Fibroblast of lung (primary cell): Measurements from ENCODE around the gene ITIH1. TPM values are rescaled to one million over a fixed set of nuclear protein-coding genes. Genes with fewer than 3 reads are reported as not detected.

Source experiments
- DNase-seq, 2 donors: peaks; one replicate each; pipeline versions ENCODE4 v3.0.0 to v3.0.0-alpha.2; 2010; ENCODE audit warnings: low read depth in 2 of 2
- H2AFZ ChIP-seq: 2 replicates; pipeline ENCODE4 v1.5.1; 2012; ENCODE audit warnings: low read length, control low read depth, inconsistent platforms
- H3K27ac ChIP-seq: 2 replicates; pipeline ENCODE4 v1.5.1; 2011; ENCODE audit warnings: low read length, control low read depth; ENCODE audit not compliant: insufficient read depth
- H3K27me3 ChIP-seq: 2 replicates; pipeline ENCODE4 v1.5.1; 2011; ENCODE audit warnings: mild to moderate bottlenecking, low read length; ENCODE audit not compliant: control insufficient read depth, insufficient read depth
- H3K36me3 ChIP-seq: 2 replicates; pipeline ENCODE4 v1.5.1; 2011; ENCODE audit warnings: low read length; ENCODE audit not compliant: control insufficient read depth, insufficient read depth
- H3K4me1 ChIP-seq: 2 replicates; pipeline ENCODE4 v1.5.1; 2011; ENCODE audit warnings: low read length; ENCODE audit not compliant: control insufficient read depth, insufficient read depth; ENCODE audit errors: extremely low read depth
- H3K4me2 ChIP-seq: 2 replicates; pipeline ENCODE4 v1.5.1; 2011; ENCODE audit warnings: low read length, control low read depth; ENCODE audit not compliant: insufficient read depth; ENCODE audit errors: extremely low read depth
- H3K4me3 ChIP-seq, 4 experiments: fragments of 200-600 bp in 1 of 4; sonication (generic) in 1 of 4; replicated peaks in 1 of 4; 2 replicates each; pipeline ENCODE4 v1.5.1; 2011 to 2016; ENCODE audit warnings: low read length in 4 of 4, low read depth in 3 of 4, mild to moderate bottlenecking in 3 of 4, control low read depth in 2 of 4, inconsistent platforms in 1 of 4, mixed read lengths in 1 of 4; ENCODE audit not compliant: insufficient read depth in 1 of 4; ENCODE audit errors: control extremely low read depth in 1 of 4
- H3K79me2 ChIP-seq: 2 replicates; pipeline ENCODE4 v1.5.1; 2012; ENCODE audit warnings: mild to moderate bottlenecking, low read length, inconsistent platforms; ENCODE audit not compliant: control insufficient read depth, insufficient read depth
- H3K9ac ChIP-seq: 2 replicates; pipeline ENCODE4 v1.5.1; 2011; ENCODE audit warnings: mild to moderate bottlenecking, low read length, control low read depth; ENCODE audit not compliant: insufficient read depth
- H3K9me3 ChIP-seq: 2 replicates; pipeline ENCODE4 v1.5.1; 2012; ENCODE audit warnings: low read depth, low read length; ENCODE audit not compliant: control insufficient read depth, insufficient read depth
- H4K20me1 ChIP-seq: 2 replicates; pipeline ENCODE4 v1.5.1; 2011; ENCODE audit warnings: low read length; ENCODE audit not compliant: control insufficient read depth, insufficient read depth; ENCODE audit errors: extremely low read depth
- EZH2 ChIP-seq: IDR thresholded peaks from 2 replicates; pipeline ENCODE4 v1.5.1; 2012; ENCODE audit warnings: low read length, control low read depth, mild to moderate bottlenecking; ENCODE audit errors: missing control alignments
- polyA plus RNA-seq, 2 donors: library from polyadenylated mRNA; depleted of rRNA in 1 of 2; stranded (reverse) in 1 of 2; unstranded in 1 of 2; fragments of >200 nt; gene quantifications; 2 replicates each; pipeline ENCODE4 v1.2.1, GENCODE V29; 2011 to 2012; ENCODE audit warnings: missing spikeins in 1 of 2
- total RNA-seq: library from RNA; depleted of rRNA; stranded (reverse); fragments of >200 nt; gene quantifications from 2 replicates; pipeline ENCODE4 v1.2.1, GENCODE V29; 2014
- TF ChIP-seq, protein P1 (sequence below), 2 donors: IDR thresholded peaks in 1 of 2; conservative IDR thresholded peaks in 1 of 2; 1 replicate in 1 of 2; 2 replicates in 1 of 2; pipeline ENCODE4 v1.5.1; 2011 to 2012; ENCODE audit warnings: low read length in 2 of 2, control low read depth in 1 of 2, inconsistent platforms in 1 of 2, low read depth in 1 of 2, mild to moderate bottlenecking in 1 of 2

The ITIH1 gene
- total and polyA plus RNA-seq, 2 donors (not counting 1 experiment from before 2014, with no cell fraction given) = not detected

- peaks cover 2% of the 10 kb centered on the region for H3K36me3 ChIP-seq
- DNase-seq = peak; percentile 8 to 10
- no peaks in the 10 kb centered on the region for H3K27me3 ChIP-seq
- H3K27ac ChIP-seq = no peak overlapping the region
- H3K4me2 ChIP-seq = no peak overlapping the region
- no peaks in the 10 kb centered on the region for H3K9me3 ChIP-seq
- no peaks in the 10 kb centered on the region for H3K4me1 ChIP-seq
- no peak for TF ChIP-seq EZH2
- TF ChIP-seq, protein P1, sequence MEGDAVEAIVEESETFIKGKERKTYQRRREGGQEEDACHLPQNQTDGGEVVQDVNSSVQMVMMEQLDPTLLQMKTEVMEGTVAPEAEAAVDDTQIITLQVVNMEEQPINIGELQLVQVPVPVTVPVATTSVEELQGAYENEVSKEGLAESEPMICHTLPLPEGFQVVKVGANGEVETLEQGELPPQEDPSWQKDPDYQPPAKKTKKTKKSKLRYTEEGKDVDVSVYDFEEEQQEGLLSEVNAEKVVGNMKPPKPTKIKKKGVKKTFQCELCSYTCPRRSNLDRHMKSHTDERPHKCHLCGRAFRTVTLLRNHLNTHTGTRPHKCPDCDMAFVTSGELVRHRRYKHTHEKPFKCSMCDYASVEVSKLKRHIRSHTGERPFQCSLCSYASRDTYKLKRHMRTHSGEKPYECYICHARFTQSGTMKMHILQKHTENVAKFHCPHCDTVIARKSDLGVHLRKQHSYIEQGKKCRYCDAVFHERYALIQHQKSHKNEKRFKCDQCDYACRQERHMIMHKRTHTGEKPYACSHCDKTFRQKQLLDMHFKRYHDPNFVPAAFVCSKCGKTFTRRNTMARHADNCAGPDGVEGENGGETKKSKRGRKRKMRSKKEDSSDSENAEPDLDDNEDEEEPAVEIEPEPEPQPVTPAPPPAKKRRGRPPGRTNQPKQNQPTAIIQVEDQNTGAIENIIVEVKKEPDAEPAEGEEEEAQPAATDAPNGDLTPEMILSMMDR (conservative IDR thresholded peaks at IDR 0.05 in 1 of 2, IDR thresholded peaks at IDR 0.05 in 1 of 2; ENCODE audit: low read depth in 1 of 2, low read length in 2 of 2) = no peak
- no peak overlapping the region for H3K9ac ChIP-seq
- H4K20me1 ChIP-seq = no peaks in the 10 kb centered on the region
- no peaks in the 10 kb centered on the region for H3K79me2 ChIP-seq
- no peak overlapping the region for H3K4me3 ChIP-seq
- no peak overlapping the region for H2AFZ ChIP-seq
Measured at GRCh38 chr3:52752045-52752660, 25.2 kb upstream of the ITIH1 start.

GRCh38 chr3:52754373-52754772, 23.0 kb upstream of the ITIH1 start:
- no peak overlapping the region for H3K27ac ChIP-seq
- no peak overlapping the region for H3K4me2 ChIP-seq
- H3K79me2 ChIP-seq = no peaks in the 10 kb centered on the region
- no peaks in the 10 kb centered on the region for H3K9me3 ChIP-seq
- no peak overlapping the region for H2AFZ ChIP-seq
- no peak for DNase-seq
- TF ChIP-seq, protein P1 (conservative IDR thresholded peaks at IDR 0.05 in 1 of 2, IDR thresholded peaks at IDR 0.05 in 1 of 2; ENCODE audit: low read depth in 1 of 2, low read length in 2 of 2) = no peak
- no peak for TF ChIP-seq EZH2
- no peak overlapping the region for H3K9ac ChIP-seq
- H3K4me1 ChIP-seq = no peaks in the 10 kb centered on the region
- no peaks in the 10 kb centered on the region for H3K27me3 ChIP-seq
- peaks cover 2% of the 10 kb centered on the region for H3K36me3 ChIP-seq
- no peaks in the 10 kb centered on the region for H4K20me1 ChIP-seq
- H3K4me3 ChIP-seq = no peak overlapping the region

DNA sequence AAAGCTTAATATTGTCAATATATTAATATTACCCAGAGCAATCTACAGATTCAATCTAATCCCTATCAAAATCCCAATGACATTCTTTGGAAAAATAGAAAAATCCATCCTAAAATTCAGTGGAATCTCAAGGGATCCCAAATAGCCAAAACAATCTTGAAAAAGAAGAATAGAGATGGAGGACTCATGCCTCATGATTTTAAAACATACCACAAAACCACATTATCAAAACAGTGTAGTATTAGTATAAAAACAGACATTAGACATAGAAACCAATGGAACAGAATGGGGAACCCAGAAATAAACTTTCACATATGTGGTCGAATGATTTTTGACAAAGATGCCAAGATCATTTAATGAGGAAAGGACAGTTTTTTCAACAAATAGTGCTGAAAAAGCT, 21.3 kb upstream of the ITIH1 start:
- Histone ChIP-seq H3K27ac (no peak overlapping the region), H3K79me2 (no peaks in the 10 kb centered on the region), H3K36me3 (peaks cover 2% of the 10 kb centered on the region), H3K4me1 (no peaks in the 10 kb centered on the region), H3K9me3 (no peaks in the 10 kb centered on the region), H3K9ac (no peak overlapping the region), H3K4me3 (no peak overlapping the region), H4K20me1 (no peaks in the 10 kb centered on the region), H3K4me2 (no peak overlapping the region), H2AFZ (no peak overlapping the region), H3K27me3 (no peaks in the 10 kb centered on the region)
- TF ChIP-seq, protein P1 (conservative IDR thresholded peaks at IDR 0.05 in 1 of 2, IDR thresholded peaks at IDR 0.05 in 1 of 2; ENCODE audit: low read depth in 1 of 2, low read length in 2 of 2) = no peak
- no peak for TF ChIP-seq EZH2
- no peak for DNase-seq
